GM12865 (cell line): Measurements from ENCODE around the gene FZD10.

Experiments used
- DNase-seq: peaks from one replicate; pipeline ENCODE4 v3.0.0; 2010; ENCODE audit warnings: low read depth
- H3K4me3 ChIP-seq: 2 replicates; pipeline ENCODE4 v1.5.1; 2011; ENCODE audit warnings: mild to moderate bottlenecking, low read depth, low read length, control low read depth
- CTCF ChIP-seq: IDR thresholded peaks from 2 replicates; pipeline ENCODE4 v1.5.1; 2011; ENCODE audit warnings: low read length, control low read depth, low read depth, inconsistent platforms; ENCODE audit not compliant: insufficient read depth; ENCODE audit errors: missing control alignments

The FZD10 gene

DNA sequence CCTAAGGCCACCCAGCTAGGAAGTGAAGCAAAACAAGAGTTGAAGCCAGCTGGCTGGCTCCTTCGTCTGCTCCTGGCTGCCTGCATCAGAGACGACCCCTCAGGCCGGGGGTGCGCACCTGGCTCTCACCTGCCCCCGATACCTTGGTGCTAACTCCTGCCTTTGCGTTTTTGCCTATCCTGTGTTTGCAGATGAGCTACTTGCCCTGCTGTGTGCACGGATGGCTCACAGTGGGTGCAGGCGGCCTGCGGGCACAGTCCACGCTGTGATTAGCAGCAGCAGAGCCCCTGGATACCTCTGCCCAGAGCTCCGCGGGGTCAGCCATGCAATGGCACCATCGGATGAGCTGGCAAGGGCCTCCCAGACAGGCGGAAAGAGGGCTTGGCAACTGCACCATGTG is 31.2 kb upstream of the FZD10 start:
- no peak for DNase-seq
- H3K4me3 ChIP-seq: no peak overlapping the region
- TF ChIP-seq CTCF: no peak

DNA sequence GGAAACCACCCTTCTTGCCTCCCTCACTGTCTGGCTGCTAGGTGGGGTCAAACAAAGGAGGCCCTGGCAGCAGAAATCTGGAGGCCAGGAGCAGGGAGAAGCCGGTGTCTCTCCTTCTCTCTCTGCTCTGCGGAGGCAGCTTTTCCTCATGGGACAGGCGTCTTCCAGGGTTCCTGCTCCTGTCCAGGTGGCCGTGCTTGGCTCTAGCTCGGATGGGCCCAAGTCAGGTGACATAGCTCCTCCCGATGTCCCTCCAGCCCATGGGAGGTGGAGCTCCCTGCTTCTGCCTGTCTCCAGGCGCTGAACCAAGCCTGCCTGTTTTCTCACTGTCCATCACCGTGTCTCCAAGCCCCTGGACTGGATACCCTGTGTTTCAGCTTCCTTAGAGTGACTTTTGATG is 30.5 kb upstream of the FZD10 start:
- TF ChIP-seq CTCF: no peak
- no peak for DNase-seq
- H3K4me3 ChIP-seq: no peak overlapping the region

GRCh38 chr12:130132831-130133511 is 29.3 kb upstream of the FZD10 start:
- DNase-seq: no peak
- TF ChIP-seq CTCF: no peak
- no peak overlapping the region for H3K4me3 ChIP-seq

GRCh38 chr12:130133851-130134562 is 28.3 kb upstream of the FZD10 start:
- DNase-seq: no peak
- no peak overlapping the region for H3K4me3 ChIP-seq
- no peak for TF ChIP-seq CTCF

- TF ChIP-seq CTCF: no peak
- no peak for DNase-seq
- no peak overlapping the region for H3K4me3 ChIP-seq
Measured at GRCh38 chr12:130134563-130134915, 27.7 kb upstream of the FZD10 start.

- no peak for DNase-seq
- no peak overlapping the region for H3K4me3 ChIP-seq
Measured at GRCh38 chr12:130136509-130137039, 25.7 kb upstream of the FZD10 start.

More at GRCh38 chr12:130136509-130137039, 25.7 kb upstream of the FZD10 start:
- TF ChIP-seq CTCF: no peak
